ENCODE data around the gene MCFD2. TPM values are rescaled to one million over a fixed set of nuclear protein-coding genes. Genes with fewer than 3 reads are reported as not detected.

The MCFD2 gene
- total and polyA plus RNA-seq, 11 donors: 16.1 to 113 (median 63.4) TPM

DNA sequence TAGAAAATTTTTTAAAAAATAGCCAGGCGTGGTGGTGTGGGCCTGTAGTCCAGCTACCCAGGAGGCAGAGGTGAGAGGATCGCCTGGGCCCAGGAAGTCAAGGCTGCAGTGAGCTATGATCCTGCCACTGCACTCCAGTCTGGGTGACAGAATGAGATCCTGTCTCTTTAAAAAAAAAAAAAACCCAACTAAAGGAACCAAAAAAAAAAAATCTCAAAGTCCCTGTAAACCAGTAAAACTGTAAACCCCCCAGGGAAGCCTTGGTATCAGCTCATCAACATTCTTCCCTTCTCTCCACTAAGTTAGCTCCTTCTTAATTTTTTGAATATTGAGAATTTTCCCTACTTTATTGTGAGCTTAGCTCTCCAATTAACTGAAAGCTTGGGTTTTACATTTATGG is 8.4 kb upstream of the MCFD2 start:
- intact Hi-C loops (cut with DNase I): loop anchor here in 1 of 10 donors (5.0 kb wide), 1 partner anchor 398 kb away; no protein-coding TSS in a partner anchor
- Histone ChIP-seq H3K9me3 (peaks cover 0 to 17% (median 7%) of the 10 kb centered on the region in 12 donors), H3K4me3 (no peak overlapping the region), H3K27me3 (no peaks in the 10 kb centered on the region), H3K4me1 (peaks cover 0 to under 1% (median 0%) of the 10 kb centered on the region in 12 donors), H3K36me3 (no peaks in the 10 kb centered on the region), H3K27ac (no peak overlapping the region)
- TF ChIP-seq POLR2A (IDR thresholded peaks at IDR 0.05): no peak
- TF ChIP-seq, protein P1, sequence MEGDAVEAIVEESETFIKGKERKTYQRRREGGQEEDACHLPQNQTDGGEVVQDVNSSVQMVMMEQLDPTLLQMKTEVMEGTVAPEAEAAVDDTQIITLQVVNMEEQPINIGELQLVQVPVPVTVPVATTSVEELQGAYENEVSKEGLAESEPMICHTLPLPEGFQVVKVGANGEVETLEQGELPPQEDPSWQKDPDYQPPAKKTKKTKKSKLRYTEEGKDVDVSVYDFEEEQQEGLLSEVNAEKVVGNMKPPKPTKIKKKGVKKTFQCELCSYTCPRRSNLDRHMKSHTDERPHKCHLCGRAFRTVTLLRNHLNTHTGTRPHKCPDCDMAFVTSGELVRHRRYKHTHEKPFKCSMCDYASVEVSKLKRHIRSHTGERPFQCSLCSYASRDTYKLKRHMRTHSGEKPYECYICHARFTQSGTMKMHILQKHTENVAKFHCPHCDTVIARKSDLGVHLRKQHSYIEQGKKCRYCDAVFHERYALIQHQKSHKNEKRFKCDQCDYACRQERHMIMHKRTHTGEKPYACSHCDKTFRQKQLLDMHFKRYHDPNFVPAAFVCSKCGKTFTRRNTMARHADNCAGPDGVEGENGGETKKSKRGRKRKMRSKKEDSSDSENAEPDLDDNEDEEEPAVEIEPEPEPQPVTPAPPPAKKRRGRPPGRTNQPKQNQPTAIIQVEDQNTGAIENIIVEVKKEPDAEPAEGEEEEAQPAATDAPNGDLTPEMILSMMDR (IDR thresholded peaks at IDR 0.05): no peak
- DNase-seq (no peak), ATAC-seq (no peak)
- 90 to 97% (median 93%) methylated on average over 2 of the region's 2 CpGs for WGBS, 4 donors

DNA sequence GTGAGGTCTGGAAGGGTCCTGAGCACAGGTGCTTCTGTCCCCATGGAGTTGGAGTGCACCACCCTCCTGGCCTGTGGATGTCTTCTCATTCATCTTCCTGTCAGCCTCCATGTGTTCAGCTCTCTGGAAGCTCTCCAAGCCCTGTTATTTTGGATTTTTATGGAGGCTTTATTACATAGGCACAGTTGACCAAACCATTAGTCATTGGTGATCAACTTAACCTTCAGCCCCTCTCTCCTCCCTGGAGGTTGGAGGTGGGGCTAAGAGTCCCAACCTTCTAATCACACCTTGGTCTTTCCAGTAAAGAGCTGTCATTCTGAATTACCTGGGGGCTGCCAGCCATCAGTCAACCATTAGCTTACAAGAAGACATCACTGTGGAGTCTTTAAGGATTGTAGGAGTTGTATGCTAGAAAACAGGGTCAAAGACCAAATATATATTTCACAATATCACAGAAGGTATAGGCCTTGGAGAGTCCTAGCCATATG is 7.5 kb upstream of the MCFD2 start:
- Histone ChIP-seq H3K27ac (no peak overlapping the region), H3K27me3 (no peaks in the 10 kb centered on the region), H3K9me3 (peaks cover 0 to 17% (median 7%) of the 10 kb centered on the region in 12 donors), H3K4me3 (no peak overlapping the region), H3K36me3 (no peaks in the 10 kb centered on the region), H3K4me1 (peaks cover 0 to 4% (median 0%) of the 10 kb centered on the region in 12 donors)
- no peak for DNase-seq
- intact Hi-C loops (cut with DNase I): loop anchor here in 1 of 10 donors (5.0 kb wide), 1 partner anchor 399 kb away; no protein-coding TSS in a partner anchor
- ATAC-seq: no peak
- TF ChIP-seq POLR2A (IDR thresholded peaks at IDR 0.05): no peak
- TF ChIP-seq, protein P1 (IDR thresholded peaks at IDR 0.05): no peak

DNA sequence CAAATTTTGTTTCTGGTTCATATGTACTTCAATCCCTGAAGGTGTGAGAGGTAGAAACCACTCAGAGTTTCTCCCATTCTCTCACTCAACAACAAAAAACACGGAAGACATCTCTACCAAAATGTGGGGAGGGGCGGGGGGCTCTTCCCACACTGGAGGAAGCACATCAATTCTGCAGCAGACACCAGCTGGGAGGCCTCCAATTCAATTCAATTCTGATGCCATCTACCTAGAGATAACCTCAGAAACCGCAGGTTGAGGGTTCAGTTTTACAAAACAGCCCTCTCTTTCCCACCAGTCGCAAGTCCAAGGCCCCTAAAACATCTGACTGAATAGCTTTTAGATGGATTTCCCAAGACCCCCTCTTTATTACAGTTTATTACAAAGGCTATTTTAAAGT is 7.0 kb upstream of the MCFD2 start:
- TF ChIP-seq, protein P1 (IDR thresholded peaks at IDR 0.05): no peak
- TF ChIP-seq POLR2A (IDR thresholded peaks at IDR 0.05): no peak
- peaks cover 0 to 9% (median under 1%) of the 10 kb centered on the region in 12 donors for H3K4me1 ChIP-seq
- H3K27ac ChIP-seq: no peak overlapping the region
- no peak overlapping the region for H3K4me3 ChIP-seq
- intact Hi-C loops (cut with DNase I): loop anchor here in 1 of 10 donors (5.0 kb wide), 1 partner anchor 400 kb away; no protein-coding TSS in a partner anchor
- ATAC-seq (no peak), DNase-seq (no peak)
- H3K9me3 ChIP-seq: peaks cover 0 to 15% (median 7%) of the 10 kb centered on the region in 12 donors
- no peaks in the 10 kb centered on the region for H3K36me3 ChIP-seq
- 88 to 93% (median 89%) methylated on average over 4 of the region's 4 CpGs for WGBS, 4 donors
- no peaks in the 10 kb centered on the region for H3K27me3 ChIP-seq

DNA sequence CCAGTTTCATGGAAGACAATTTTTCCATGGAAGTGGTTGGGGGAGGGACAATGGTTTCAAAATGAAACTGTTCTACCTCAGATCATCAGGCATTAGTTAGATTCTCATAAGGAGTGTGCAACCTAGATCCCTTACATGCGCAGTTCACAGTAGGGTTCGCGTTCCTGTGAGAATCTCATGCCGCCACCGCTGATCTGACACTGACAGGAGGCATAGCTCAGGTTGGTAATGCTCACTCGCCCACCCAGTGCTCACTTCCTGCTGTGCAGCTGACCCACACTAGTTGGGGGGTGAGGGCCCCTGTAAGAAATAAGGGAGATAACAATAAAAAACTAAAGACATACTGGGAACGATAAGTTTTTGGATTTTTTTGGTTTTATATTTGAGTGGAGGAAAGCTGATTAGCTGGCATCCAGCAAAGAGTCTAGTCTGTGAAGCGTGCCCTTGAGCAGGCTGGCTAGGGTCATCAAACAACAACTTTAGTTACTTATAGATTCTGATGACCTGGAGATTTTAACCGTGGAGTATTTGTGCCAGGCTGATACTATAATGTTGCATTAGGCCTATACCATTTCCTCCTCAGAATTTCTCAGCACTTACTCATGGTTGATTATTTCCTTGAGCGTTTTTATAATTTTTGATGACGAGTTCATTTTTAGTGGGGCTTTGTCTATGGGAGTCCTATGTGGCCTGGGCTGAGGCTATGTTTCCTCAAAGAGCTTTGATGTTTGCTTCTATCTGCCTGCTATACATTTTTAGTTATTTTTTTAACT is 6.3 kb upstream of the MCFD2 start:
- no peak overlapping the region for H3K4me3 ChIP-seq
- H3K27ac ChIP-seq: no peak overlapping the region
- DNase-seq: no peak
- intact Hi-C loops (cut with DNase I): loop anchor here in 1 of 10 donors (5.0 kb wide), 1 partner anchor 400 kb away; no protein-coding TSS in a partner anchor
- 84 to 94% (median 90%) methylated on average over 11 of the region's 11 CpGs for whole genome bisulfite sequencing, 4 donors
- peaks cover 0 to 8% (median 4%) of the 10 kb centered on the region in 12 donors for H3K9me3 ChIP-seq
- no peaks in the 10 kb centered on the region for H3K36me3 ChIP-seq
- TF ChIP-seq, protein P1 (IDR thresholded peaks at IDR 0.05): no peak
- TF ChIP-seq POLR2A (IDR thresholded peaks at IDR 0.05): no peak
- peaks cover 0 to 16% (median 5%) of the 10 kb centered on the region in 12 donors for H3K4me1 ChIP-seq
- H3K27me3 ChIP-seq: no peaks in the 10 kb centered on the region
- no peak for ATAC-seq

Data from heart left ventricle (tissue), 16 donors.